GM12801 (cell line): Measurements from ENCODE around the gene PCLO.

ENCODE experiments used
- TF ChIP-seq, protein P1 (sequence below): IDR thresholded peaks from one replicate; pipeline ENCODE4 v1.5.1; 2011; ENCODE audit warnings: control low read depth; ENCODE audit not compliant: insufficient read length; ENCODE audit errors: extremely low read depth

The PCLO gene

GRCh38 chr7:83014546-83014945 is 148.1 kb downstream of the PCLO start:
- TF ChIP-seq, protein P1, sequence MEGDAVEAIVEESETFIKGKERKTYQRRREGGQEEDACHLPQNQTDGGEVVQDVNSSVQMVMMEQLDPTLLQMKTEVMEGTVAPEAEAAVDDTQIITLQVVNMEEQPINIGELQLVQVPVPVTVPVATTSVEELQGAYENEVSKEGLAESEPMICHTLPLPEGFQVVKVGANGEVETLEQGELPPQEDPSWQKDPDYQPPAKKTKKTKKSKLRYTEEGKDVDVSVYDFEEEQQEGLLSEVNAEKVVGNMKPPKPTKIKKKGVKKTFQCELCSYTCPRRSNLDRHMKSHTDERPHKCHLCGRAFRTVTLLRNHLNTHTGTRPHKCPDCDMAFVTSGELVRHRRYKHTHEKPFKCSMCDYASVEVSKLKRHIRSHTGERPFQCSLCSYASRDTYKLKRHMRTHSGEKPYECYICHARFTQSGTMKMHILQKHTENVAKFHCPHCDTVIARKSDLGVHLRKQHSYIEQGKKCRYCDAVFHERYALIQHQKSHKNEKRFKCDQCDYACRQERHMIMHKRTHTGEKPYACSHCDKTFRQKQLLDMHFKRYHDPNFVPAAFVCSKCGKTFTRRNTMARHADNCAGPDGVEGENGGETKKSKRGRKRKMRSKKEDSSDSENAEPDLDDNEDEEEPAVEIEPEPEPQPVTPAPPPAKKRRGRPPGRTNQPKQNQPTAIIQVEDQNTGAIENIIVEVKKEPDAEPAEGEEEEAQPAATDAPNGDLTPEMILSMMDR = no peak

DNA sequence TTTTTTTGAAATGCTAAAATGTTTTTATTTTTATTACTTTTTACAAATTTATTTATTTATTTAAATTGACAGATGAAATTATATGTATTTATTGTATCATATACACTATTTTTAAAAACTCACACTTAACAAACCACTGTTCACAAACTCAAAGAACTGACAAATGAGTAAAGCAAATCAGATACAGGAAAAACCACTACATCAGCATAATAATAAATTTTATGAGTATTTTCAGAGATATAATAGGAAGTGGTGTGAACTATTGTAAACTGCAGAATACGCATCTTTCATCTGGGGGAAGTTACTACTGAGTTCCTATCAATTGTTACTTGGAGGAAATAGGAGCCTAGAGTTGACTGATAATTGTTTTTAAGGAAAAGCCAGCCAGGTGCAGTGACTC is 150.7 kb downstream of the PCLO start:
- TF ChIP-seq, protein P1 = no peak

- TF ChIP-seq, protein P1 = no peak
Measured at GRCh38 chr7:83005410-83005809, 157.3 kb downstream of the PCLO start.

DNA sequence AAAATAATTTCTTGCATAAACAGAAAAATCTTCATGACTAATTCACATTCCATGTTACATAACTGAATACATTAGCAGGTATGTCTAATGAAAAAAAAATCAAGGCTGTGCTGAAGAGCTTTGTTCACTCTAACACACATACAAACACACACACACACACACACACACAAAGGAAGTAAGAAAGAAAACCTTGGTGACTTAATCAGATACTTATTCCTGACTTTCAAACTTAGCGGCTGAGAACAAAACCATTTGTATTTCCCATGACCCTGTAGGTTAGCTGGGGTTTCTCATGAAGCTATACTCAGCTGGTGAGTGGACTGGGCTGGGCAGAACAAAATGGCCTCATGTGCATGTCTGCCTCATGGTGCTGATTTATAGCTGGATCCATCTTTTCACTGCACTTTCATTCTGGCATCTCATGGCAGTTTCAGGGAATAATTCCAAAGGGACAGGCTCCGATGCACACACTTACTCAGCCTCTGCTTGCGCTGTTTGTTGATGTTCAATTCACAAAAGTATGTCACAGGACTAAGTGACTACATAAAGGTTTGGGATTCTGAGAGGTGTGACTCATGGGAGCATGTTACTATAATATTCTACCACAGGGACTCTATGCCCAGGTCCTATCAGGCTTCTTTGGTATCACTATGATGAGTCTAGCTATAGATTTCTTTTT is 161.2 kb downstream of the PCLO start:
- TF ChIP-seq, protein P1 = no peak

DNA sequence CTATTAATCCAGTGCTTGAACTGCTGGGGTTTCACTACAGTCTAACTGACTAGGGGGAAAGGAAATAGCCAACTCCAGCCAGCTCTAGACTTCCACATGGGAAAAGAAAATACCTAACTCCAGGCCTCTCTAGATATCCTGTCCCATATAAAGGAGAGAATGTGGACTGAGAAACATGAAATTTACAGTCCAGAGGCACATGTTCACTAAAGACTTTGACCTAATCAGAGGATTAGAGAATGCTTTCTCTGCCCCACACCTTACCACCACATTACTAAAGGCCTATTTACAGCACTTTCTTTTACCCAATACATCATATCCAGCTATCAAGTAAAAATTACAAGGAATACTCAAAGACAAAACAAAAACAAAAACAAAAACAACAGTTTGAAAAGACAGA is 164.2 kb downstream of the PCLO start:
- TF ChIP-seq, protein P1 = no peak

DNA sequence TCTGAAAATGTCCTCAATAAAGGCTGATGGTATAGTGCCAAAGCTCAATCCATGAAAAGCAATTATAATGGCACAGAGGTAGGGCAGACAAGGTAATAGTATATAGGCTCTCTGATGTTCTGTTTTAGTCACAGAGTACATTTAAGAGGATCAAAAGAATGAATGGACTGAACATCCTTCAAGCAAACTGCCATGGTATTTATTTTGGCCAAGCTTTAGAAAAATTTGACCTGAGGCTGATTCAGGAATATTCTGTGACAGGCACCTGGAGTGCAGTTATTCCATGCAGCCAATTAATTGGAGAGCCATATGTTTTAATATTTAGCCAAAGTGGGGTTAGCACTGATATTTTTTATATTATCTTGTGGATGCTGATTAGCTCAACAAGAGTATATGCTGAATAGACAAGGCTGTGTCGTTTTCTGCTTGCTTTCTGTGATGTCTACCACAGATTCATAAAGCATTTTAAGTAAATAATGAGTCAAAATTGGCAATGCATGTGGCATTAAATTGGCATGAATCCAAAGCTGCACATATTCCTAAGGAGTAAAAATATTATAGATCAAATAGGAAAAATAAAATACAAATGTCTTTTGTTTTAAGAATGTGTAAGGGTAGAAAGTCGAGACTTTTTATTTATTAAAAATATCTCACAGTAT is 177.4 kb downstream of the PCLO start:
- TF ChIP-seq, protein P1 = no peak

- TF ChIP-seq, protein P1 = no peak
Measured at GRCh38 chr7:82980130-82980788, 182.4 kb downstream of the PCLO start.
